ENCODE results near the gene LARGE1.

Gene LARGE1

GRCh38 chr22:33578752-33579151 is 341.5 kb downstream of the LARGE1 start:
- H3K4me3 ChIP-seq (ENCODE audit: low read depth, low read length), result no peak overlapping the region
- no peak for DNase-seq (ENCODE audit: low read depth)
- no peak for TF ChIP-seq MAX (IDR thresholded peaks at IDR 0.05; ENCODE audit: low read depth, low read length)
- no peak for TF ChIP-seq MYC (IDR thresholded peaks at IDR 0.05; ENCODE audit: low read depth, low read length)
- no peak for TF ChIP-seq CTCF (IDR thresholded peaks at IDR 0.05; ENCODE audit: low read depth, low read length)
- TF ChIP-seq POLR2A (IDR thresholded peaks at IDR 0.05; ENCODE audit: extremely low read depth, insufficient read length), result no peak

- DNase-seq (ENCODE audit: low read depth), result no peak
- no peak overlapping the region for H3K4me3 ChIP-seq (ENCODE audit: low read depth, low read length)
- TF ChIP-seq MAX (IDR thresholded peaks at IDR 0.05; ENCODE audit: low read depth, low read length) (no peak), CTCF (IDR thresholded peaks at IDR 0.05; ENCODE audit: low read depth, low read length) (no peak), MYC (IDR thresholded peaks at IDR 0.05; ENCODE audit: low read depth, low read length) (no peak)
These were observed 342.3 kb downstream of the LARGE1 start for GRCh38 chr22:33577862-33578411.

GRCh38 chr22:33576205-33576604 is 344.1 kb downstream of the LARGE1 start:
- TF ChIP-seq POLR2A (IDR thresholded peaks at IDR 0.05; ENCODE audit: extremely low read depth, insufficient read length) (no peak), MYC (IDR thresholded peaks at IDR 0.05; ENCODE audit: low read depth, low read length) (no peak), MAX (IDR thresholded peaks at IDR 0.05; ENCODE audit: low read depth, low read length) (no peak), CTCF (IDR thresholded peaks at IDR 0.05; ENCODE audit: low read depth, low read length) (no peak)
- H3K4me3 ChIP-seq (ENCODE audit: low read depth, low read length), result no peak overlapping the region
- DNase-seq (ENCODE audit: low read depth), result no peak

- DNase-seq (ENCODE audit: low read depth), result no peak
- TF ChIP-seq MYC (IDR thresholded peaks at IDR 0.05; ENCODE audit: low read depth, low read length), result no peak
- no peak for TF ChIP-seq CTCF (IDR thresholded peaks at IDR 0.05; ENCODE audit: low read depth, low read length)
- TF ChIP-seq POLR2A (IDR thresholded peaks at IDR 0.05; ENCODE audit: extremely low read depth, insufficient read length), result no peak
- no peak for TF ChIP-seq MAX (IDR thresholded peaks at IDR 0.05; ENCODE audit: low read depth, low read length)
- no peak overlapping the region for H3K4me3 ChIP-seq (ENCODE audit: low read depth, low read length)
These were observed 344.5 kb downstream of the LARGE1 start for GRCh38 chr22:33575771-33576170.

GRCh38 chr22:33575041-33575440 is 345.2 kb downstream of the LARGE1 start:
- TF ChIP-seq MYC (IDR thresholded peaks at IDR 0.05; ENCODE audit: low read depth, low read length) (no peak), MAX (IDR thresholded peaks at IDR 0.05; ENCODE audit: low read depth, low read length) (no peak), POLR2A (IDR thresholded peaks at IDR 0.05; ENCODE audit: extremely low read depth, insufficient read length) (no peak), CTCF (IDR thresholded peaks at IDR 0.05; ENCODE audit: low read depth, low read length) (no peak)
- DNase-seq (ENCODE audit: low read depth), result no peak

More at GRCh38 chr22:33575041-33575440, 345.2 kb downstream of the LARGE1 start:
- no peak overlapping the region for H3K4me3 ChIP-seq (ENCODE audit: low read depth, low read length)

Measured in NB4 (cell line).